Natural killer cell (primary cell): ENCODE results near the gene SMIM20. TPM values are rescaled to one million over a fixed set of nuclear protein-coding genes. Genes with fewer than 3 reads are reported as not detected.
"Not testable (repeated sequence)": the region's sequence is repeated elsewhere in the genome, so short reads cannot be mapped to it uniquely, and the experiment has no call there.

Experiments
- ATAC-seq, 3 donors: fragments of 150-1000 bp in 2 of 3; fragments of 200-7000 bp in 1 of 3; cut with Tn5 transposase; 1 replicate in 1 of 3; 2 replicates in 2 of 3; pipeline ENCODE4 v1.10.0; 2021; ENCODE audit warnings: mild to moderate bottlenecking in 2 of 3, moderate library complexity in 2 of 3
- DNase-seq, 2 donors: peaks; one replicate each; pipeline versions ENCODE4 v3.0.0 to v3.0.0-alpha.2; 2013 to 2021; ENCODE audit warnings: mixed read lengths in 1 of 2
- H3K27ac ChIP-seq: one replicate; pipeline ENCODE4 v1.5.1; 2013; ENCODE audit warnings: mild to moderate bottlenecking, low read length
- H3K27me3 ChIP-seq: one replicate; pipeline ENCODE4 v1.6.1; 2013; ENCODE audit warnings: low read length; ENCODE audit not compliant: control insufficient read depth, insufficient read depth
- H3K36me3 ChIP-seq: one replicate; pipeline ENCODE4 v1.6.1; 2013; ENCODE audit warnings: low read length; ENCODE audit not compliant: control insufficient read depth, insufficient read depth
- H3K4me1 ChIP-seq: one replicate; pipeline ENCODE4 v1.6.1; 2013; ENCODE audit warnings: low read length; ENCODE audit not compliant: control insufficient read depth, insufficient read depth
- H3K4me3 ChIP-seq: one replicate; pipeline ENCODE4 v1.5.1; 2013; ENCODE audit warnings: low read length
- H3K9me3 ChIP-seq: one replicate; pipeline ENCODE4 v1.6.1; 2013; ENCODE audit warnings: low read length; ENCODE audit not compliant: control insufficient read depth, insufficient read depth
- H3K27ac Mint-ChIP-seq, 2 donors: one replicate each; pipeline ENCODE4 v1.8.0; 2022; ENCODE audit warnings: mild to moderate bottlenecking in 2 of 2, mixed read lengths in 2 of 2, moderate library complexity in 1 of 2
- H3K27me3 Mint-ChIP-seq, 2 donors: one replicate each; pipeline ENCODE4 v1.8.0; 2022; ENCODE audit warnings: low read depth in 2 of 2, mixed read lengths in 2 of 2
- H3K36me3 Mint-ChIP-seq: one replicate; pipeline ENCODE4 v1.8.0; 2022; ENCODE audit warnings: mixed read lengths
- H3K4me1 Mint-ChIP-seq, 2 donors: one replicate each; pipeline ENCODE4 v1.8.0; 2022; ENCODE audit warnings: mixed read lengths in 2 of 2
- H3K4me3 Mint-ChIP-seq: one replicate; pipeline ENCODE4 v1.8.0; 2022; ENCODE audit warnings: mild to moderate bottlenecking, moderate library complexity, mixed read lengths
- H3K9me3 Mint-ChIP-seq, 2 donors: one replicate each; pipeline ENCODE4 v1.8.0; 2022; ENCODE audit warnings: mixed read lengths in 2 of 2
- WGBS: methylation state at CpG from one replicate; pipeline ENCODE4 v1.1.7; 2013; ENCODE audit warnings: missing lambda C conversion rate; ENCODE audit not compliant: insufficient coverage; 5-methylcytosine and 5-hydroxymethylcytosine counted together
- intact Hi-C: fragments of 100-400 bp; cut with micrococcal nuclease; formaldehyde crosslinking; loops from one replicate; pipeline ENCODE4 v1.14.2; 2022
- total RNA-seq, 4 donors: library from RNA; stranded (reverse); fragments of 120-200 nt in 1 of 4; gene quantifications; one replicate each; pipeline versions ENCODE4 v1.2.3 to v1.2.4, GENCODE V29; 2013 to 2022
- TF ChIP-seq, protein P1 (sequence below): fragments of 200-600 bp; IDR thresholded peaks from one replicate; pipeline ENCODE4 v1.8.0; 2022; ENCODE audit warnings: antibody characterized with exemption

The SMIM20 gene
- total RNA-seq, 3 donors from 2014 or later (not counting 1 experiment from before 2014, with no cell fraction given), result 10.3 to 11.5 (median 10.3) TPM

GRCh38 chr4:25903900-25904747, 9.9 kb upstream of the SMIM20 start:
- no peak overlapping the region for H3K4me3 Mint-ChIP-seq
- Histone ChIP-seq H3K4me1 (peaks cover 4% of the 10 kb centered on the region), H3K9me3 (no peaks in the 10 kb centered on the region), H3K4me3 (no peak overlapping the region), H3K36me3 (no peaks in the 10 kb centered on the region), H3K27ac (no peak overlapping the region), H3K27me3 (no peaks in the 10 kb centered on the region)
- no peak for DNase-seq
- no peaks in the 10 kb centered on the region for H3K9me3 Mint-ChIP-seq
- H3K27me3 Mint-ChIP-seq, result peaks cover 6 to 9% of the 10 kb centered on the region in 2 donors
- intact Hi-C loops, result no loop called here
- H3K4me1 Mint-ChIP-seq, result no peaks in the 10 kb centered on the region
- no peak for ATAC-seq
- WGBS, result 84% methylated on average over 8 of the region's 8 CpGs
- no peaks in the 10 kb centered on the region for H3K36me3 Mint-ChIP-seq
- no peak overlapping the region for H3K27ac Mint-ChIP-seq
- TF ChIP-seq, protein P1, sequence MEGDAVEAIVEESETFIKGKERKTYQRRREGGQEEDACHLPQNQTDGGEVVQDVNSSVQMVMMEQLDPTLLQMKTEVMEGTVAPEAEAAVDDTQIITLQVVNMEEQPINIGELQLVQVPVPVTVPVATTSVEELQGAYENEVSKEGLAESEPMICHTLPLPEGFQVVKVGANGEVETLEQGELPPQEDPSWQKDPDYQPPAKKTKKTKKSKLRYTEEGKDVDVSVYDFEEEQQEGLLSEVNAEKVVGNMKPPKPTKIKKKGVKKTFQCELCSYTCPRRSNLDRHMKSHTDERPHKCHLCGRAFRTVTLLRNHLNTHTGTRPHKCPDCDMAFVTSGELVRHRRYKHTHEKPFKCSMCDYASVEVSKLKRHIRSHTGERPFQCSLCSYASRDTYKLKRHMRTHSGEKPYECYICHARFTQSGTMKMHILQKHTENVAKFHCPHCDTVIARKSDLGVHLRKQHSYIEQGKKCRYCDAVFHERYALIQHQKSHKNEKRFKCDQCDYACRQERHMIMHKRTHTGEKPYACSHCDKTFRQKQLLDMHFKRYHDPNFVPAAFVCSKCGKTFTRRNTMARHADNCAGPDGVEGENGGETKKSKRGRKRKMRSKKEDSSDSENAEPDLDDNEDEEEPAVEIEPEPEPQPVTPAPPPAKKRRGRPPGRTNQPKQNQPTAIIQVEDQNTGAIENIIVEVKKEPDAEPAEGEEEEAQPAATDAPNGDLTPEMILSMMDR, result no peak

- Mint-ChIP-seq H3K36me3 (no peaks in the 10 kb centered on the region), H3K4me1 (no peaks in the 10 kb centered on the region), H3K27me3 (peaks cover 7 to 12% of the 10 kb centered on the region in 2 donors), H3K27ac (no peak overlapping the region), H3K4me3 (no peak overlapping the region), H3K9me3 (no peaks in the 10 kb centered on the region)
- peaks cover 4% of the 10 kb centered on the region for H3K4me1 ChIP-seq
- peak overlapping the region; percentile 23 for H3K27ac ChIP-seq
- no peak for ATAC-seq
- WGBS, result 81% methylated on average over 3 of the region's 3 CpGs
- TF ChIP-seq, protein P1, result no peak
- H3K36me3 ChIP-seq, result no peaks in the 10 kb centered on the region
- intact Hi-C loops, result no loop called here
- no peaks in the 10 kb centered on the region for H3K27me3 ChIP-seq
- no peaks in the 10 kb centered on the region for H3K9me3 ChIP-seq
- no peak overlapping the region for H3K4me3 ChIP-seq
- no peak for DNase-seq
Measured at GRCh38 chr4:25904748-25905082, 9.3 kb upstream of the SMIM20 start.

- WGBS, result 89% methylated on average over 1 of the region's 4 CpGs
- intact Hi-C loops, result no loop called here
- Histone ChIP-seq H3K4me3 (no peak overlapping the region), H3K9me3 (no peaks in the 10 kb centered on the region), H3K4me1 (peaks cover 4% of the 10 kb centered on the region), H3K27me3 (no peaks in the 10 kb centered on the region), H3K27ac (no peak overlapping the region), H3K36me3 (no peaks in the 10 kb centered on the region)
- no peak overlapping the region for H3K4me3 Mint-ChIP-seq
- peaks cover 7 to 14% of the 10 kb centered on the region in 2 donors for H3K27me3 Mint-ChIP-seq
- no peaks in the 10 kb centered on the region for H3K36me3 Mint-ChIP-seq
- H3K9me3 Mint-ChIP-seq, result no peaks in the 10 kb centered on the region
- no peak overlapping the region for H3K27ac Mint-ChIP-seq
- DNase-seq (no peak), ATAC-seq (no peak)
- TF ChIP-seq, protein P1, result no peak
- no peaks in the 10 kb centered on the region for H3K4me1 Mint-ChIP-seq
Measured at GRCh38 chr4:25905371-25905770, 8.6 kb upstream of the SMIM20 start.

DNA sequence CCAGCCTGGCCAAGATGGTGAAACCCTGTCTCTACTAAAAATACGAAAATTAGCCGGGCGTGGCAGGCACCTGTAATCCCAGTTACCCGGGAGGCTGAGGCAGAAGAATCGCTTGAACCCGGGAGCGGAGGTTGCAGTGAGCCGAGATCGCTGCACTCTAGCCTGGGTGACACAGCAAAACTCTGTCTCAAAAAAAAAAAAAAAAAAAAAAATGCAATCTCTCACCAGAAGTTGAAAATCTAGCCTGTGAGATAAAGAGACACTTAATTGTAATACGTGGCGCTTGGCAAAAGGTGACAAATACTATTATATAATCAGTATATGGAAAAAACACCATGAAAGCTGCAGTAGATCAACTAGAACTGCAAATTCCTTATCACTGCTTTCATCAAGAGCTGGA, 7.9 kb upstream of the SMIM20 start:
- H3K4me3 ChIP-seq, H3K4me1 ChIP-seq, H3K27ac ChIP-seq, H3K27me3 ChIP-seq, H3K9me3 Mint-ChIP-seq, H3K36me3 ChIP-seq, DNase-seq, ATAC-seq, H3K4me3 Mint-ChIP-seq, intact Hi-C loops, H3K27ac Mint-ChIP-seq, H3K4me1 Mint-ChIP-seq, H3K9me3 ChIP-seq, H3K36me3 Mint-ChIP-seq: not testable (repeated sequence)
- 93% methylated on average over 9 of the region's 11 CpGs for WGBS
- H3K27me3 Mint-ChIP-seq, result peaks cover 7 to 14% of the 10 kb centered on the region in 2 donors
